ENCODE data around the gene SPSB2. TPM values are rescaled to one million over a fixed set of nuclear protein-coding genes. Genes with fewer than 3 reads are reported as not detected.

SPSB2 gene
- total RNA-seq, 1 donor from 2014 or later = 7.9 TPM

DNA sequence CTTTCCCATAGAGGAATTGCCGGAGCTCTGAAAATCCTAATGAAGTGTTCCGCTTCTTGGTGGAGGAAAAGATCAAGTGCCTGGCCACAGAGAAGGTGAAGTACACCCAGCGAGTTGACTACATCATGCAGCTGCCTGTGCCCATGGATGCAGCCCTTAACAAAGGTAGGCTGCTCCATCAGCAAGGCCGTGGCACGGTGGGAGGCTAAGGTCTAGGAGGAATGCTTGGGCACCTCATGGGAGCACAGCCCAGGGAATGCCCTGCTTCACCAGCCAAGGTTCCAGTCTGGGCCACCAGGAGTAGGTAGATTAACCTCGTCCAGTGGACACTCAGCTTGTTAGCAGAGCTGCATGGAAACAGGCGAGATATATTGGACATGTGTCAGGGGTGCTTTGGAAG lies 12.2 kb downstream of the SPSB2 start:
- no peak overlapping the region for H3K4me3 ChIP-seq (ENCODE audit: low read depth, low read length)
- H3K36me3 ChIP-seq (ENCODE audit: control insufficient read depth, insufficient read depth, low read length) = peaks cover 55% of the 10 kb centered on the region
- FAIRE-seq (no peak), DNase-seq (ENCODE audit: low read depth) (no peak)
- TF ChIP-seq, protein P1, sequence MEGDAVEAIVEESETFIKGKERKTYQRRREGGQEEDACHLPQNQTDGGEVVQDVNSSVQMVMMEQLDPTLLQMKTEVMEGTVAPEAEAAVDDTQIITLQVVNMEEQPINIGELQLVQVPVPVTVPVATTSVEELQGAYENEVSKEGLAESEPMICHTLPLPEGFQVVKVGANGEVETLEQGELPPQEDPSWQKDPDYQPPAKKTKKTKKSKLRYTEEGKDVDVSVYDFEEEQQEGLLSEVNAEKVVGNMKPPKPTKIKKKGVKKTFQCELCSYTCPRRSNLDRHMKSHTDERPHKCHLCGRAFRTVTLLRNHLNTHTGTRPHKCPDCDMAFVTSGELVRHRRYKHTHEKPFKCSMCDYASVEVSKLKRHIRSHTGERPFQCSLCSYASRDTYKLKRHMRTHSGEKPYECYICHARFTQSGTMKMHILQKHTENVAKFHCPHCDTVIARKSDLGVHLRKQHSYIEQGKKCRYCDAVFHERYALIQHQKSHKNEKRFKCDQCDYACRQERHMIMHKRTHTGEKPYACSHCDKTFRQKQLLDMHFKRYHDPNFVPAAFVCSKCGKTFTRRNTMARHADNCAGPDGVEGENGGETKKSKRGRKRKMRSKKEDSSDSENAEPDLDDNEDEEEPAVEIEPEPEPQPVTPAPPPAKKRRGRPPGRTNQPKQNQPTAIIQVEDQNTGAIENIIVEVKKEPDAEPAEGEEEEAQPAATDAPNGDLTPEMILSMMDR (IDR thresholded peaks at IDR 0.05; ENCODE audit: insufficient read depth, low read length, severe bottlenecking) = no peak
- H3K27me3 ChIP-seq (ENCODE audit: control insufficient read depth, insufficient read depth, low read length) = no peaks in the 10 kb centered on the region

DNA sequence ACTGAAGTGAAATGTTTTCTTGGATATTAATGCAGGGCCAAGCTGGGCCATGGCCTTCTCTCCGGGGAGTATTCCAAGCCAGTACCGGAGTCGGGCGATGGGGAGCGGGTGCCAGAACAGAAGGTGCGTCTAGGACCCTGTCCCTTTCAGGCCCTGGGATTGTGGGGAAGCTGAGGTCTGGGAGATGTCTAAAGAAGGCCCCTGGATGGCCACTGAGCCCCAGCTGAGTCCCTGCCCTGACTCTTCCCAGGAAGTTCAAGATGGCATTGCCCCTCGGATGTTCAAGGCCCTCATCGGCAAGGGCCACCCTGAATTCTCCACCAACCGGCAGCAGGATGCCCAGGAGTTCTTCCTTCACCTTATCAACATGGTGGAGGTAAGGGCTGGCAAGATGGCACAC lies 13.0 kb downstream of the SPSB2 start:
- Histone ChIP-seq H3K27me3 (ENCODE audit: control insufficient read depth, insufficient read depth, low read length) (no peaks in the 10 kb centered on the region), H3K36me3 (ENCODE audit: control insufficient read depth, insufficient read depth, low read length) (peaks cover 55% of the 10 kb centered on the region), H3K4me3 (ENCODE audit: low read depth, low read length) (no peak overlapping the region)
- DNase-seq (ENCODE audit: low read depth) (no peak), FAIRE-seq (no peak)
- TF ChIP-seq, protein P1 (IDR thresholded peaks at IDR 0.05; ENCODE audit: insufficient read depth, low read length, severe bottlenecking) = no peak

DNA sequence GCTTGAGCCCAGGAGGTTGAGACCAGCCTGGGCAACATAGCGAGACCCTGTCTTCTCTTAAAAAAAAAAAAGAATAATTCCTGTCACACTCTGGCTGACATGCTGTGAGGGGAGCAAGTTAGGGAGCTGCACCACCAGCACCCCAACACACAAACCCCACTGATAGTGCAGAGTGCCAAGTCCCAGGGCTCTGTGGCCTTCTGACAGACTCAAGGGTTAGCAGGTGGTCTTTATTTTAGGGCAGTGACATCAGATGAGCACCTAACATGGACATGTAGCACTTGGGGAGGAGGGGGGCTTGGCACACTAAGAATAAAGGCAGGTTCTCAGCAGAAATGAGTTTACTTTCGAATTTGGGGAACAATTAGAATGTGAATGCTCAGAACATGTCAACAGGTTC lies 14.3 kb downstream of the SPSB2 start:
- H3K27me3 ChIP-seq (ENCODE audit: control insufficient read depth, insufficient read depth, low read length) = no peaks in the 10 kb centered on the region
- H3K4me3 ChIP-seq (ENCODE audit: low read depth, low read length) = no peak overlapping the region
- DNase-seq (ENCODE audit: low read depth) = no peak
- no peak for FAIRE-seq
- TF ChIP-seq, protein P1 (IDR thresholded peaks at IDR 0.05; ENCODE audit: insufficient read depth, low read length, severe bottlenecking) = no peak
- peaks cover 50% of the 10 kb centered on the region for H3K36me3 ChIP-seq (ENCODE audit: control insufficient read depth, insufficient read depth, low read length)

DNA sequence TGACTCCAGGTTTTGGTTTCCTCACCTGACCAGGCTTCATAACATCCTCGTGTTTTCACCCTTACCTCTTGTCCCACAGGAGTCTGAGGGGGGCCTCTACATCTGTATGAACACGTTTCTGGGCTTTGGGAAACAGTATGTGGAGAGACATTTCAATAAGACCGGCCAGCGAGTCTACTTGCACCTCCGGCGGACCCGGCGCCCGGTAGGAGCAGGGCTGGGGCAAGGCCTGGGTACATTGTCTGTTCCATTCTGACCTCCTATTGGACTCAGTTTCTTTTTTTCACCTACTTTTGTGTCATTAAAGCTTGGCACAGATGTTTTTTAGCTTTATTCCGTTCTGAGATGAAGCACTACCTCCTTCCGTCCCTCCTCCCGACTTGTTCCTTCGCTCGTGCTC lies 17.8 kb downstream of the SPSB2 start:
- TF ChIP-seq, protein P1 (IDR thresholded peaks at IDR 0.05; ENCODE audit: insufficient read depth, low read length, severe bottlenecking) = no peak
- DNase-seq (ENCODE audit: low read depth) = no peak
- H3K4me3 ChIP-seq (ENCODE audit: low read depth, low read length) = no peak overlapping the region
- FAIRE-seq = no peak
- no peaks in the 10 kb centered on the region for H3K27me3 ChIP-seq (ENCODE audit: control insufficient read depth, insufficient read depth, low read length)
- peaks cover 26% of the 10 kb centered on the region for H3K36me3 ChIP-seq (ENCODE audit: control insufficient read depth, insufficient read depth, low read length)

DNA sequence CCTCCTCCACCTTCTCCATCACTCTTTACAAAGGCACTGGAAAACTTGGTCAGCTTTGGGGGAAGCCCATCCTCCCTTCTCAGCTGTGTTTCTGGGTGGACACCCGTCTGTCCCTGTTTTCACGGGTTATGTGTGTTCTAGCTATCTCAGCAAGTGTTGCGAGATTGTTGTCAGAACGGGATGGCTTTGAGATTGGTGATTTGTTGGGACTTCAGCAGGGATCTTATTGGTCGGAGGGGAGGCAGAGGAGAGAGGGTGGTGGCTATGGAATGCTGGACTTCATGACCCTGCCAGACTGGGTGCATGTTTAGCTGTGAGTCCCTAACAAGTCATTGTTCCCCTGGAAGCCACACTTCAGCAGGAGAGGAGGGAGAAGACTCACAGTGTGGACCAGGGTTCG lies 19.1 kb downstream of the SPSB2 start:
- H3K27me3 ChIP-seq (ENCODE audit: control insufficient read depth, insufficient read depth, low read length) = no peaks in the 10 kb centered on the region
- H3K4me3 ChIP-seq (ENCODE audit: low read depth, low read length) = no peak overlapping the region
- peaks cover 20% of the 10 kb centered on the region for H3K36me3 ChIP-seq (ENCODE audit: control insufficient read depth, insufficient read depth, low read length)
- DNase-seq (ENCODE audit: low read depth) (no peak), FAIRE-seq (no peak)
- TF ChIP-seq, protein P1 (IDR thresholded peaks at IDR 0.05; ENCODE audit: insufficient read depth, low read length, severe bottlenecking) = no peak

DNA sequence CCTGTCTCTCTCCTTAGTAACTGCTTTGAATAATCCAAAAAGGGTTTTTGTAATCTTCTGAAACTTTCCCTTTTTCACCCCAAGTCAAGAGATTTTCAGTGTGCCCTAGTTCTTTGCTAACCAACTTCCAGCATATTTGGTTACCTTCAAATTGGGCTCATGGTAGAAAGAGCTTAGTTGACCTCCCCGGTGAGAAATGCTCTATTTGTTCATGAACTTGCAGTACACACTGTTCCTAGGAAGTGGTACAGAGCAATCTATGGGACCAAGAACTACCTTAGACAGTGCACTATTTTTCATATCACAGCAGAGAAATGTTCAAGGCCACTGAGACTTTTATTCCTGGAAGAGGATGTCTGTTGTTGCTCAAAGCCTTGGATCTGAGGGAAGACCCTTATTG lies 19.5 kb downstream of the SPSB2 start:
- DNase-seq (ENCODE audit: low read depth) (no peak), FAIRE-seq (no peak)
- Histone ChIP-seq H3K4me3 (ENCODE audit: low read depth, low read length) (no peak overlapping the region), H3K36me3 (ENCODE audit: control insufficient read depth, insufficient read depth, low read length) (peaks cover 16% of the 10 kb centered on the region), H3K27me3 (ENCODE audit: control insufficient read depth, insufficient read depth, low read length) (no peaks in the 10 kb centered on the region)
- TF ChIP-seq, protein P1 (IDR thresholded peaks at IDR 0.05; ENCODE audit: insufficient read depth, low read length, severe bottlenecking) = no peak

Measured in bronchial epithelial cell (primary cell).